Measurements from ENCODE around the gene ALAD. TPM values are rescaled to one million over a fixed set of nuclear protein-coding genes. Genes with fewer than 3 reads are reported as not detected.
"Not testable (repeated sequence)": the region's sequence is repeated elsewhere in the genome, so short reads cannot be mapped to it uniquely, and the experiment has no call there.

Gene ALAD
- total RNA-seq, 1 donor from 2014 or later, result 24.3 TPM

DNA sequence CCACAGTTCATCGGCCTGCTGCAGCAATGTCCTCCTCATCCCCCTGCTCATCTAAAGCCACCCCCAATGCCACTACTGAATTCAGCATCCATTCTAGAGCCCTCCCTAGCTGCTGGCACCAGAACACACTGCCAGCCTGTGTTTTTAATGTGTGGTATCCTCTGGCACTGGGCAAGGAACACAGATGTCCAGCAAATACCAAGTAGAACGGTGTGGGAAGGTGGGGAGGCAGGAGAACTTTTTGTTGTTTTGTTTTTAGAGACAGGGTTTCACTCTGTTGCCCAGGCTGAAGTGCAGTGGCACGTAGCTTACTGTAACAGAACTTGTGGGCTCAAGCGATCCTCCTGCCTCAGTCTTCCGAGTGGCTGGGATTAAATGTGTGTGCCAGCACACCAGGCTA is 29.0 kb downstream of the ALAD start:
- Mint-ChIP-seq H3K9me3 (no peaks in the 10 kb centered on the region), H3K4me3 (no peak overlapping the region), H3K36me3 (ENCODE audit: low read depth) (peaks cover 28% of the 10 kb centered on the region), H3K27ac (no peak overlapping the region), H3K4me1 (peaks cover 18% of the 10 kb centered on the region), H3K27me3 (no peaks in the 10 kb centered on the region)
- intact Hi-C loops (cut with micrococcal nuclease), result no loop called here
- DNase-seq (no peak), ATAC-seq (ENCODE audit: low read depth) (no peak)
- TF ChIP-seq, protein P1, sequence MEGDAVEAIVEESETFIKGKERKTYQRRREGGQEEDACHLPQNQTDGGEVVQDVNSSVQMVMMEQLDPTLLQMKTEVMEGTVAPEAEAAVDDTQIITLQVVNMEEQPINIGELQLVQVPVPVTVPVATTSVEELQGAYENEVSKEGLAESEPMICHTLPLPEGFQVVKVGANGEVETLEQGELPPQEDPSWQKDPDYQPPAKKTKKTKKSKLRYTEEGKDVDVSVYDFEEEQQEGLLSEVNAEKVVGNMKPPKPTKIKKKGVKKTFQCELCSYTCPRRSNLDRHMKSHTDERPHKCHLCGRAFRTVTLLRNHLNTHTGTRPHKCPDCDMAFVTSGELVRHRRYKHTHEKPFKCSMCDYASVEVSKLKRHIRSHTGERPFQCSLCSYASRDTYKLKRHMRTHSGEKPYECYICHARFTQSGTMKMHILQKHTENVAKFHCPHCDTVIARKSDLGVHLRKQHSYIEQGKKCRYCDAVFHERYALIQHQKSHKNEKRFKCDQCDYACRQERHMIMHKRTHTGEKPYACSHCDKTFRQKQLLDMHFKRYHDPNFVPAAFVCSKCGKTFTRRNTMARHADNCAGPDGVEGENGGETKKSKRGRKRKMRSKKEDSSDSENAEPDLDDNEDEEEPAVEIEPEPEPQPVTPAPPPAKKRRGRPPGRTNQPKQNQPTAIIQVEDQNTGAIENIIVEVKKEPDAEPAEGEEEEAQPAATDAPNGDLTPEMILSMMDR (IDR thresholded peaks at IDR 0.05), result no peak
- CTCF ChIA-PET, result no interaction called here
- POLR2A ChIA-PET, result interaction anchor here (1.1 kb wide), 1 partner anchor 8 kb away, joined by 3 read pairs; no protein-coding TSS in a partner anchor

DNA sequence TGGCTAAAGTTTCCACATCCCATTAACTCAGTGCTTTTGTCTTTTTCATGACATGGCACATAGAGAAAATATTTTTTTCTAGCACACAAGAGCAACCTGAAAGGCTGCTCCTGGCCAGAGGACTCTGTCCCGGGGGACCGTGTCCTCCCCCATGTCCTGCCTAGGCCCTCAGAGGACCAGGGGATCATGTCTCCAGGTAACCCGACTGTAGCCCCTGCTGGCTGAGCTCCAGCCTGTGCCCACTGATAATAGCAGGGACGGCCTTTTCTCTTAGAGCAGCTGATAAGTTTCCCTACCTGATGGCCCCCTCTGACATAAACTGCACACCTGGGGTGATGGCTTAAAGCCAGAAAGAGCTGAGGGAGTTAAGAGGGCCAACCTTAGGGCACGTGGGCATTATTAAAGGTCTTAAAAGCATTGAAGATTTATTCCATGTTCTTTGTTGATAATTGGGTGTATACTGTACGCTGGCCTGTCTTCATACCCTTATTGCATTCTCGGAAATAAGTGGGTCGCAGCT is 30.2 kb downstream of the ALAD start:
- ChIA-PET CTCF (no interaction called here), POLR2A (interaction anchor here (0.6 kb wide), 1 partner anchor 20 kb away, joined by 3 read pairs; no protein-coding TSS in a partner anchor)
- intact Hi-C loops (cut with micrococcal nuclease), result no loop called here
- Mint-ChIP-seq H3K36me3 (ENCODE audit: low read depth) (peaks cover 26% of the 10 kb centered on the region), H3K9me3 (no peaks in the 10 kb centered on the region), H3K4me3 (no peak overlapping the region), H3K4me1 (peaks cover 13% of the 10 kb centered on the region), H3K27ac (no peak overlapping the region), H3K27me3 (no peaks in the 10 kb centered on the region)
- TF ChIP-seq, protein P1 (IDR thresholded peaks at IDR 0.05), result no peak
- no peak for DNase-seq
- no peak for ATAC-seq (ENCODE audit: low read depth)

DNA sequence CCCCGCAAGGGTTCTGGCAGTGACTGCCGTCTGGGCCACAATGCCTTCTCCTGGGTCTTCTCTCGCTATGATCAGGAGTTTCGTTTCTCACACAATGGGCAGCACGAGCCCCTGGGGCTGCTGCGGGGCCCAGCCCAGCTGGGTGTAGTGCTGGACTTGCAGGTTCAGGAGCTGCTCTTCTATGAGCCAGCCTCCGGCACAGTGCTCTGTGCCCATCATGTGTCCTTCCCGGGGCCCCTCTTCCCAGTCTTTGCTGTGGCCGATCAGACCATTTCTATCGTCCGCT is 31.3 kb downstream of the ALAD start:
- H3K36me3 Mint-ChIP-seq (ENCODE audit: low read depth), result peaks cover 23% of the 10 kb centered on the region
- ATAC-seq (ENCODE audit: low read depth) (no peak), DNase-seq (no peak)
- no peak overlapping the region for H3K27ac Mint-ChIP-seq
- H3K4me1 Mint-ChIP-seq, result peaks cover 3% of the 10 kb centered on the region
- no peak overlapping the region for H3K4me3 Mint-ChIP-seq
- intact Hi-C loops (cut with micrococcal nuclease), result no loop called here
- ChIA-PET CTCF (no interaction called here), POLR2A (no interaction called here)
- TF ChIP-seq, protein P1 (IDR thresholded peaks at IDR 0.05), result no peak
- H3K27me3 Mint-ChIP-seq, result no peaks in the 10 kb centered on the region
- no peaks in the 10 kb centered on the region for H3K9me3 Mint-ChIP-seq

DNA sequence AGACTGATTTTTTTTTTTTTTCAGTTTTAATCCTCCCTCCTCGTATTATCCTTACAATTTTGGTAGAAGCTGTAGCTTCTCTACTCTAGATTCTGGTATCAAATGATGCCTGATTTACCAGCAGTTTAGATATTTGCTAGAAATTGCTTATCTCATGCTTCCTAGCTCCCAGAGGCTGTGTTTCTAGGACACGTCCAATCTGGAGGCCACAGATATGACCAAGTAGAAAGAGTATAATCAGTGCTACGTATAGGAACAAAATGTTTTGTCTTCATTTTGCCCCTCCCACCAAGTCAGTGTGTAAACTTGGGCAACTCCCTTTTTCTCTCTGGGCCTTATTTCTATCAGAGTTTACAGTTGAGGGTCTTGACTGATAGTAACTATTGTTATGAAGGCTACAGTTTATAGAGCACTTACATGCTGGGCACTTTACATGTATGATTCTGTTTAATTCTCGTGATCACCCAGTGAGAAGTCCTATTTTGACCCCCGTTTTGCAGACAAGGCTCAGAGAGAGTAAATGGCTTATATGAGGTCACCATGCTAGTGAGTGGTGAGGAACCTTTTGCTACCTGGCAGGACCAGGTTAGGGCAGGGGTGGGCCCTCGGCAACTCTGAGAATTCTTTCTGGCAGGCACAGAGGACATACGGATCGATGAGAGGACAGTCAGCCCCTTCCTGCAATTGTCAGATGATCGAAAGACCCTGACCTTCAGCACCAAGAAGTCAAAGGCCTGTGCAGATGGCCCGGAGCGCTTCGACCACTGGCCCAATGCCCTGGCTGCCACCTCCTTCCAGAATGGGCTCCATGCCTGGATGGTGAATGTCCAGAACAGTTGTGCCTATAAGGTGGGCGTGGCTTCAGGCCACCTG is 31.9 kb downstream of the ALAD start:
- H3K4me3 Mint-ChIP-seq, result no peak overlapping the region
- no peak for DNase-seq
- CTCF ChIA-PET, result no interaction called here
- ATAC-seq (ENCODE audit: low read depth), result no peak
- POLR2A ChIA-PET, result no interaction called here
- TF ChIP-seq, protein P1 (IDR thresholded peaks at IDR 0.05), result no peak
- no peaks in the 10 kb centered on the region for H3K27me3 Mint-ChIP-seq
- H3K4me1 Mint-ChIP-seq, result no peaks in the 10 kb centered on the region
- intact Hi-C loops (cut with micrococcal nuclease), result no loop called here
- no peaks in the 10 kb centered on the region for H3K9me3 Mint-ChIP-seq
- peaks cover 19% of the 10 kb centered on the region for H3K36me3 Mint-ChIP-seq (ENCODE audit: low read depth)
- H3K27ac Mint-ChIP-seq, result no peak overlapping the region

DNA sequence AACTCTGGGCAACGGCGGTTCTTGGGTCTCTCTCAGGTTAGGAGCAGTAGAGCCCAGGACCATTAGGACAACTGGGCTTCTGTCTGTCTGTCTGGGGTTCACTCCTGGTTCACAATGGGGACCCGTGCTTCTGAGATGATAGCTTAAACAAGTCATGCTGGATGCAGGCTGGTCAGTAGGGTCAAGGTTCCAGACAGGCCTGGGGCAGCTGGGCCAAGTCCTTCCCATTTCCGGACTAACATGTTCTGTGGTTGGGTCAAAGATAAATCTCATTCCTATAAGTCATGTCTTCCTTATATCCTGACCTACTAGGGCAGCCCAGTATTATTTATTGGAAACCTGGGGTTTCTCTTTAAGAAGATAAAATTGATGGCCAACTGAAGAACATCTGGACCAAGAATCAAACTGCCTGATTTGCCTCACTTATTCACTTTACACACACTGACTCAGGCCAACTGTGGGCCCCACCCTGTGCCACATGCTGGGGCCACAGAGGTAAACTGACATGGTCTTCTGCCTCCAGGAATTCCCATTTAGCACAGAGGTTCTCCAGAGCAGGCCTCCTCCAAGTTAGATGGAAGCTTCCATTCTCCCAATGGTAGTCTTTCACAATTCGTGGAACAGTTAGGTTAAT is 32.6 kb downstream of the ALAD start:
- Mint-ChIP-seq H3K9me3 (no peaks in the 10 kb centered on the region), H3K4me3 (no peak overlapping the region), H3K36me3 (ENCODE audit: low read depth) (peaks cover 12% of the 10 kb centered on the region), H3K27ac (no peak overlapping the region), H3K27me3 (no peaks in the 10 kb centered on the region), H3K4me1 (no peaks in the 10 kb centered on the region)
- CTCF ChIA-PET, result no interaction called here
- TF ChIP-seq, protein P1 (IDR thresholded peaks at IDR 0.05), result no peak
- POLR2A ChIA-PET, result no interaction called here
- no peak for DNase-seq
- no peak for ATAC-seq (ENCODE audit: low read depth)
- intact Hi-C loops (cut with micrococcal nuclease), result no loop called here

DNA sequence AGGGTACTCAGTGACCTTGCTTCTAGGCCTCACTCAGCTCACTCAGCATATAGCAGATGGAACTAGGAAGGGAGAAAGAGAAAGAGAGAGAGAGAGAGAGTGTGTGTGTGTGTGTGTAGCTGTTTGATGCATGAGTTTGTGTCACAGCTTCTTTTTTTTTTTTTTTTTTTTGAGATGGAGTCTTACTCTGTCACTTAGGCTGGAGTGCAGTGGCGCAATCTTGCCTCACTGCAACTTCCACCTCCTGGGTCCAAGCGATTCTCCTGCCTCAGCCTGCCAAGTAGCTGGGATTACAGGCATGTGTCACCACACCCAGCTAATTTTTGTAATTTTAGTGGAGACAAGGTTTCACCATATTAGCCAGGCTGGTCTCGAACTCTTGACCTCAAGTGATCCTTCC is 35.4 kb downstream of the ALAD start:
- DNase-seq; H3K9me3 Mint-ChIP-seq; CTCF ChIA-PET; H3K4me1 Mint-ChIP-seq; H3K27me3 Mint-ChIP-seq; intact Hi-C loops (cut with micrococcal nuclease); H3K27ac Mint-ChIP-seq; H3K4me3 Mint-ChIP-seq; POLR2A ChIA-PET; ATAC-seq (ENCODE audit: low read depth); H3K36me3 Mint-ChIP-seq (ENCODE audit: low read depth): not testable (repeated sequence)

Data from activated B cell treated with CpG ODN at 0.5 μM for 24 hours (primary cell).